Smooth muscle cell (in vitro differentiated cells): ENCODE data around the gene PIP5K1C. TPM values are rescaled to one million over a fixed set of nuclear protein-coding genes. Genes with fewer than 3 reads are reported as not detected.

ENCODE experiments used
- DNase-seq: peaks from one replicate; lab custom pipeline; 2025; ENCODE audit not compliant: unreplicated experiment; lab: John Stamatoyannopoulos, UW
- H2AFZ ChIP-seq: fragments of 200-600 bp; sonication (generic); 2 replicates; pipeline ENCODE4 v1.6.0; 2016; ENCODE audit warnings: antibody characterized with exemption, low read depth, mild to moderate bottlenecking
- H3F3A ChIP-seq: fragments of 200-600 bp; sonication (generic); 2 replicates; pipeline ENCODE4 v1.6.0; 2017; ENCODE audit warnings: antibody characterized with exemption, low read depth
- H3K27ac ChIP-seq: fragments of 200-600 bp; sonication (generic); 2 replicates; pipeline ENCODE4 v1.5.1; 2016; ENCODE audit warnings: low read depth, mild to moderate bottlenecking
- H3K27me3 ChIP-seq: fragments of 200-600 bp; sonication (generic); 2 replicates; pipeline ENCODE4 v1.6.1; 2016; ENCODE audit warnings: low read depth, mild to moderate bottlenecking
- H3K36me3 ChIP-seq: fragments of 200-600 bp; sonication (generic); 2 replicates; pipeline ENCODE4 v1.5.1; 2016; ENCODE audit warnings: low read depth
- H3K4me1 ChIP-seq: fragments of 200-600 bp; sonication (generic); 2 replicates; pipeline ENCODE4 v1.5.1; 2016; ENCODE audit warnings: low read depth
- H3K4me2 ChIP-seq: fragments of 200-600 bp; sonication (generic); 2 replicates; pipeline ENCODE4 v1.6.0; 2016; ENCODE audit warnings: mild to moderate bottlenecking
- H3K4me3 ChIP-seq: fragments of 200-600 bp; sonication (generic); 2 replicates; pipeline ENCODE4 v1.5.1; 2016; ENCODE audit warnings: mild to moderate bottlenecking
- H3K79me2 ChIP-seq: fragments of 200-600 bp; sonication (generic); 2 replicates; pipeline ENCODE4 v1.6.0; 2016; ENCODE audit warnings: low read depth, mild to moderate bottlenecking
- H3K9ac ChIP-seq: fragments of 200-600 bp; sonication (generic); 2 replicates; pipeline ENCODE4 v1.6.0; 2016; ENCODE audit warnings: low read depth
- H3K9me3 ChIP-seq: fragments of 200-600 bp; sonication (generic); replicated peaks from 2 replicates; pipeline ENCODE4 v1.5.1; 2016; ENCODE audit warnings: low read depth
- H4K20me1 ChIP-seq: fragments of 200-600 bp; sonication (generic); 2 replicates; pipeline ENCODE4 v1.6.0; 2016; ENCODE audit warnings: low read depth
- WGBS: methylation state at CpG from one replicate; pipeline ENCODE4 v1.1.7; 2016; ENCODE audit warnings: low lambda C conversion rate; 5-methylcytosine and 5-hydroxymethylcytosine counted together
- polyA plus RNA-seq: library from polyadenylated mRNA; unstranded; fragments of >200 nt; fragmentation: Nextera tagmentation; extraction: Ambion mirVana; gene quantifications from 2 replicates; pipeline ENCODE4 v1.2.1, GENCODE V29; 2016
- total RNA-seq: library from RNA; depleted of rRNA; stranded (reverse); fragments of >200 nt; gene quantifications from 2 replicates; pipeline ENCODE4 v1.2.3, GENCODE V29; 2014
- TF ChIP-seq, protein P1 (sequence below): fragments of 200-600 bp; sonication (generic); IDR thresholded peaks from 2 replicates; pipeline ENCODE4 v1.5.1; 2017; ENCODE audit warnings: borderline replicate concordance, mild to moderate bottlenecking, antibody characterized with exemption; ENCODE audit not compliant: insufficient read depth, poor library complexity, severe bottlenecking

PIP5K1C gene
- total and polyA plus RNA-seq, 2 experiments from 2014 or later: 13.2 to 27.2 TPM

DNA sequence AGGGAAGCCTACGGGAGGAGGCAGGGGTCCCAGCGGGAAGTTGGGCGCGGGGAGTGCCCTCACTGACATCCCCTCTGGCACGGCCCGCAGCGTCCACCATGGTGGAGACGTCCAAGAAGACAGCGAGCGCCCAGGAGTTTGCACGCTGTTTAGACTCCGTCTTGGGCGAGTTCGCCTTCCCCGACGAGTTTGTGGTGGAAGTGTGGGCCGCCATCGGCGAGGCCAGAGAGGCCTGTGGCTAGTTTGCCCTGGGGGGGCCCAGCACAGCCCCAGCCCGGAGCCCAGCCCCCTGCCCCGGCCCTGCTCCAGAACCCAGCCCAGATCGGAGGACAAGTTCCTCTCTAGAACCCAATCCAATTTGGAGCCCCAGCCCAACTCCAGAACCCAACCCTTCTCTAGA is 110.3 kb downstream of the PIP5K1C start:
- no peak overlapping the region for H3K27ac ChIP-seq
- peaks cover 4% of the 10 kb centered on the region for H3K4me1 ChIP-seq
- TF ChIP-seq, protein P1, sequence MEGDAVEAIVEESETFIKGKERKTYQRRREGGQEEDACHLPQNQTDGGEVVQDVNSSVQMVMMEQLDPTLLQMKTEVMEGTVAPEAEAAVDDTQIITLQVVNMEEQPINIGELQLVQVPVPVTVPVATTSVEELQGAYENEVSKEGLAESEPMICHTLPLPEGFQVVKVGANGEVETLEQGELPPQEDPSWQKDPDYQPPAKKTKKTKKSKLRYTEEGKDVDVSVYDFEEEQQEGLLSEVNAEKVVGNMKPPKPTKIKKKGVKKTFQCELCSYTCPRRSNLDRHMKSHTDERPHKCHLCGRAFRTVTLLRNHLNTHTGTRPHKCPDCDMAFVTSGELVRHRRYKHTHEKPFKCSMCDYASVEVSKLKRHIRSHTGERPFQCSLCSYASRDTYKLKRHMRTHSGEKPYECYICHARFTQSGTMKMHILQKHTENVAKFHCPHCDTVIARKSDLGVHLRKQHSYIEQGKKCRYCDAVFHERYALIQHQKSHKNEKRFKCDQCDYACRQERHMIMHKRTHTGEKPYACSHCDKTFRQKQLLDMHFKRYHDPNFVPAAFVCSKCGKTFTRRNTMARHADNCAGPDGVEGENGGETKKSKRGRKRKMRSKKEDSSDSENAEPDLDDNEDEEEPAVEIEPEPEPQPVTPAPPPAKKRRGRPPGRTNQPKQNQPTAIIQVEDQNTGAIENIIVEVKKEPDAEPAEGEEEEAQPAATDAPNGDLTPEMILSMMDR: no peak

DNA sequence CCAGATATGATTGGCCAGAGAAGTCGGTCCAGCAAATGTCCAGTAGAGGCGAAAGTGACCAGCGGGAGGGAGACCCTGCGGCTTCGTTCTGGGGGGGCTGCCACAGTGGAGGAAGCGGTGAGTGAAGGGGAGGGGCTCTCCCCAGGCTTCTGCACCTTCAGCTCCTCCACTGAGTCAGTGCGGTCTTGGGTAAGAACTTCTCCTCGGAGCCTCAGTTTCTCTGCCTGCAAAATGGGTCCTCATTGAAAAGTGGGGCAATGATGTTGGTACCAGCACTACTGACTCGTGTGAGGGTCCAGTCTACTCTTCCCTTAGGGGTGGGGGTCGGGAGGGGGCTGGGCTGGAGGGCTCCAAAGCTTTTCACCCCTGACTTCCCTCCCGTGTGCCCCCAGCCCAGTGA is 110.8 kb downstream of the PIP5K1C start:
- no peak overlapping the region for H3K4me2 ChIP-seq
- H3K4me1 ChIP-seq: peaks cover 4% of the 10 kb centered on the region
- no peak for DNase-seq
- no peaks in the 10 kb centered on the region for H3F3A ChIP-seq
- TF ChIP-seq, protein P1: no peak
- 87% methylated on average over 11 of the region's 11 CpGs for WGBS
- H3K9me3 ChIP-seq: no peaks in the 10 kb centered on the region
- no peak overlapping the region for H3K4me3 ChIP-seq
- H3K79me2 ChIP-seq: no peaks in the 10 kb centered on the region
- H4K20me1 ChIP-seq: no peaks in the 10 kb centered on the region
- no peak overlapping the region for H3K27ac ChIP-seq
- peaks cover 13% of the 10 kb centered on the region for H3K27me3 ChIP-seq
- no peaks in the 10 kb centered on the region for H3K36me3 ChIP-seq
- H2AFZ ChIP-seq: no peak overlapping the region
- no peak overlapping the region for H3K9ac ChIP-seq

More for the DNA sequence above, 110.3 kb downstream of the PIP5K1C start:
- no peak for DNase-seq
- H3K36me3 ChIP-seq: no peaks in the 10 kb centered on the region
- H3K4me3 ChIP-seq: no peak overlapping the region
- no peak overlapping the region for H2AFZ ChIP-seq
- H3K9me3 ChIP-seq: no peaks in the 10 kb centered on the region
- no peaks in the 10 kb centered on the region for H3F3A ChIP-seq
- H3K9ac ChIP-seq: no peak overlapping the region
- H3K4me2 ChIP-seq: no peak overlapping the region
- WGBS: 95% methylated on average over 11 of the region's 22 CpGs
- no peaks in the 10 kb centered on the region for H4K20me1 ChIP-seq
- H3K27me3 ChIP-seq: peaks cover 13% of the 10 kb centered on the region
- H3K79me2 ChIP-seq: no peaks in the 10 kb centered on the region

DNA sequence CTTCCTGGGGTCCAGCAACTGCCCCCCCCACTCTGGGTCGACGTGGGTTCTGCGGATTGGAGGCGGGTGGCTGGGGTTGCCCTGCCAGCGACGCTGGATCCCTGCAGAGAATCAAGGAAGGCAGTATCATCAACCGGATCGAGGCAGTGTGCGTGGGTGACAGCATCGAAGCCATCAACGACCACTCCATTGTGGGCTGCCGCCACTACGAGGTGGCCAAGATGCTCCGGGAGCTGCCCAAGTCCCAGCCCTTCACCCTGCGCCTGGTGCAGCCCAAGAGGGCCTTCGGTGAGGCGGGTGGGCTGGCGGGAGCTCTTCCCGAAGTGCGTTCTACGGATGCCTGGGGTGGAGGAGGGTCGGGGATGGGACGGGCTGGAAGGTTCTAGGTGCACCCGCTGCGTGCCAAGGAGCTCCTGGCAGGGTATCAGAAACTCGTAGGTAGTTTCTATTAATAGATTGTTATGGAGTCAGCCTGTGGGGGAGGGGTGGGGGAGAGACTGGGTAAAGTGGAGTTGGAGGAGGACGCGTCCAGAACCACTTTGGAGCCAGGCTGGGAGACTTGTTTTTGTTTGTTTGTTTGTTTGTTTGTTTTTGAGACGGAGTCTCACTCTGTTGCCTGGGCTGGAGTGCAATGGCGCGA is 113.4 kb downstream of the PIP5K1C start:
- H3K9ac ChIP-seq: no peak overlapping the region
- no peak overlapping the region for H3K27ac ChIP-seq

More for the DNA sequence above, 113.4 kb downstream of the PIP5K1C start:
- Histone ChIP-seq H3K79me2 (no peaks in the 10 kb centered on the region), H3K36me3 (no peaks in the 10 kb centered on the region), H3K4me2 (no peak overlapping the region), H3K9me3 (no peaks in the 10 kb centered on the region), H4K20me1 (no peaks in the 10 kb centered on the region), H3K4me1 (peaks cover 4% of the 10 kb centered on the region), H3F3A (no peaks in the 10 kb centered on the region), H2AFZ (no peak overlapping the region), H3K27me3 (peaks cover 18% of the 10 kb centered on the region), H3K4me3 (no peak overlapping the region)
- 76% methylated on average over 31 of the region's 31 CpGs for WGBS
- no peak for DNase-seq
- TF ChIP-seq, protein P1: no peak
